HEK293T (cell line): ENCODE data around the gene CD68.

Experiments used
- CTCF ChIA-PET: fragments of 350-600 bp; formaldehyde crosslinking; extraction: SDS; loops from one replicate; lab custom pipeline; 2021; ENCODE audit warnings: antibody characterized with exemption, inconsistent platforms; lab: Yijun Ruan, JAX
- POLR2A ChIA-PET: fragments of 350-600 bp; formaldehyde crosslinking; extraction: SDS; loops from one replicate; lab custom pipeline; 2020; ENCODE audit warnings: antibody characterized with exemption, inconsistent platforms; lab: Yijun Ruan, JAX
- DNase-seq: peaks from one replicate; pipeline ENCODE4 v3.0.0; 2012; ENCODE audit warnings: mixed read lengths; ENCODE audit errors: extremely low spot score
- ARNT ChIP-seq: fragments of 450-650 bp; IDR thresholded peaks from 2 replicates; pipeline ENCODE4 v1.6.1; 2017; ENCODE audit warnings: mild to moderate bottlenecking
- BHLHE40 ChIP-seq: fragments of 450-650 bp; IDR thresholded peaks from 2 replicates; pipeline ENCODE4 v1.6.1; 2016; ENCODE audit warnings: mild to moderate bottlenecking, moderate library complexity, borderline replicate concordance
- CTBP1 ChIP-seq: fragments of 450-650 bp; IDR thresholded peaks from 2 replicates; pipeline ENCODE4 v1.6.1; 2016; ENCODE audit warnings: borderline replicate concordance
- ELF4 ChIP-seq: fragments of 450-650 bp; IDR thresholded peaks from 2 replicates; pipeline ENCODE4 v1.6.1; 2017; ENCODE audit warnings: antibody characterized with exemption
- FOXA1 ChIP-seq: fragments of 450-650 bp; IDR thresholded peaks from 2 replicates; pipeline ENCODE4 v1.6.1; 2016; ENCODE audit warnings: mild to moderate bottlenecking
- FOXK2 ChIP-seq: fragments of 450-650 bp; IDR thresholded peaks from 2 replicates; pipeline ENCODE4 v1.6.1; 2016; ENCODE audit warnings: mild to moderate bottlenecking
- FOXM1 ChIP-seq: fragments of 450-650 bp; IDR thresholded peaks from 2 replicates; pipeline ENCODE4 v1.6.1; 2017; ENCODE audit warnings: mild to moderate bottlenecking, borderline replicate concordance
- HDGF ChIP-seq: fragments of 450-650 bp; IDR thresholded peaks from 2 replicates; pipeline ENCODE4 v1.6.1; 2017; ENCODE audit warnings: antibody characterized with exemption, borderline replicate concordance
- L3MBTL2 ChIP-seq: fragments of 450-650 bp; conservative IDR thresholded peaks from 2 replicates; pipeline ENCODE4 v1.6.1; 2016; ENCODE audit warnings: mild to moderate bottlenecking
- LEF1 ChIP-seq: fragments of 450-650 bp; IDR thresholded peaks from 2 replicates; pipeline ENCODE4 v1.6.1; 2017; ENCODE audit warnings: mild to moderate bottlenecking, borderline replicate concordance
- NFRKB ChIP-seq: fragments of 450-650 bp; IDR thresholded peaks from 2 replicates; pipeline ENCODE4 v1.6.1; 2016; ENCODE audit warnings: mild to moderate bottlenecking, moderate library complexity
- PKNOX1 ChIP-seq: fragments of 450-650 bp; IDR thresholded peaks from 2 replicates; pipeline ENCODE4 v1.6.1; 2016
- SP1 ChIP-seq: fragments of 450-650 bp; IDR thresholded peaks from 2 replicates; pipeline ENCODE4 v1.6.1; 2017
- SUZ12 ChIP-seq: fragments of 450-650 bp; IDR thresholded peaks from 2 replicates; pipeline ENCODE4 v1.6.1; 2016; ENCODE audit warnings: mild to moderate bottlenecking
- TARDBP ChIP-seq: fragments of 450-650 bp; IDR thresholded peaks from 2 replicates; pipeline ENCODE4 v1.6.1; 2016
- ZNF384 ChIP-seq: fragments of 450-650 bp; IDR thresholded peaks from 2 replicates; pipeline ENCODE4 v1.6.1; 2016

CD68 gene

DNA sequence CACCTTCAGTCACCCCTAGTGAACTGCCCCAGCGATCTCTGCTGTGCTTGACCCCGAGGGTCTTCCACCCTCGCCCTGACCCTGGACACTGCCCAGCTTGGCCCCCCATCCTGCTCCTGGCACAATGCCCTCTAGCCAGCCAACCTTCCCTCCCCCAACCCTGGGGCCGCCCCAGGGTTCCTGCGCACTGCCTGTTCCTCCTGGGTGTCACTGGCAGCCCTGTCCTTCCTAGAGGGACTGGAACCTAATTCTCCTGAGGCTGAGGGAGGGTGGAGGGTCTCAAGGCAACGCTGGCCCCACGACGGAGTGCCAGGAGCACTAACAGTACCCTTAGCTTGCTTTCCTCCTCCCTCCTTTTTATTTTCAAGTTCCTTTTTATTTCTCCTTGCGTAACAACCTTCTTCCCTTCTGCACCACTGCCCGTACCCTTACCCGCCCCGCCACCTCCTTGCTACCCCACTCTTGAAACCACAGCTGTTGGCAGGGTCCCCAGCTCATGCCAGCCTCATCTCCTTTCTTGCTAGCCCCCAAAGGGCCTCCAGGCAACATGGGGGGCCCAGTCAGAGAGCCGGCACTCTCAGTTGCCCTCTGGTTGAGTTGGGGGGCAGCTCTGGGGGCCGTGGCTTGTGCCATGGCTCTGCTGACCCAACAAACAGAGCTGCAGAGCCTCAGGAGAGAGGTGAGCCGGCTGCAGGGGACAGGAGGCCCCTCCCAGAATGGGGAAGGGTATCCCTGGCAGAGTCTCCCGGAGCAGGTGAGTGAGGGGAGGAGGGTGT is 20.7 kb upstream of the CD68 start, which contains the start of gene TNFSF13:
Gene TNFSF13 (plus strand): TSS at position 207 of the 776 bp plus-strand sequence. CDS start 290 bp downstream, at position 497.
- no peak for TF ChIP-seq SUZ12
- TF ChIP-seq BHLHE40, result no peak
- TF ChIP-seq FOXA1, result no peak
- CTCF ChIA-PET, result no interaction called here
- no peak for DNase-seq
- POLR2A ChIA-PET, result interaction anchor here (1.7 to 3.0 kb wide), 2 partner anchors 25 to 205 kb away, joined by 6 to 11 read pairs; partner anchors contain the start of gene MPDU1

- TF ChIP-seq FOXA1, result no peak
- TF ChIP-seq FOXK2, result no peak
- TF ChIP-seq FOXM1, result no peak
- no peak for TF ChIP-seq SP1
- no peak for TF ChIP-seq NFRKB
- no peak for TF ChIP-seq PKNOX1
- TF ChIP-seq ZNF384, result no peak
- no peak for TF ChIP-seq LEF1
- no peak for TF ChIP-seq SUZ12
- TF ChIP-seq L3MBTL2, result no peak
- no peak for TF ChIP-seq BHLHE40
- no peak for TF ChIP-seq HDGF
- TF ChIP-seq ELF4, result no peak
- no peak for TF ChIP-seq ARNT
- TF ChIP-seq TARDBP, result no peak
- no peak for TF ChIP-seq CTBP1
- no peak for DNase-seq
- CTCF ChIA-PET, result interaction anchor here (0.8 to 2.5 kb wide), 14 partner anchors 7 to 215 kb away, joined by 3 to 43 read pairs (median 6); partner anchors contain the start of genes FGF11 and TNFSF12
- POLR2A ChIA-PET, result interaction anchor here (1.0 to 3.0 kb wide), 24 partner anchors 8 to 278 kb away, joined by 3 to 25 read pairs (median 6); partner anchors contain the start of genes FXR2, MPDU1, SLC2A4 and TMEM256
These were observed 19.9 kb upstream of the CD68 start for GRCh38 chr17:7559320-7560171.

- TF ChIP-seq ELF4 (no peak), HDGF (no peak), FOXM1 (no peak), NFRKB (no peak), ARNT (no peak), L3MBTL2 (no peak), TARDBP (no peak), FOXK2 (no peak), BHLHE40 (no peak), ZNF384 (no peak), FOXA1 (no peak), PKNOX1 (no peak), SP1 (no peak), LEF1 (no peak)
- CTCF ChIA-PET, result interaction anchor here (0.5 to 2.5 kb wide), 26 partner anchors 8 to 375 kb away, joined by 3 to 43 read pairs (median 4); partner anchors contain the start of genes FGF11, SLC2A4 and TNFSF12
- POLR2A ChIA-PET, result interaction anchor here (0.8 to 3.0 kb wide), 34 partner anchors 9 to 515 kb away, joined by 3 to 25 read pairs (median 4); partner anchors contain the start of genes CD68, FXR2, KCTD11 and MPDU1
- peak; percentile 80 for DNase-seq
These were observed 19.0 kb upstream of the CD68 start for GRCh38 chr17:7560172-7561027.

- TF ChIP-seq L3MBTL2 (peak; percentile 69), FOXA1 (no peak), SP1 (no peak), LEF1 (no peak)
- POLR2A ChIA-PET, result interaction anchor here (0.8 to 3.0 kb wide), 34 partner anchors 8 to 515 kb away, joined by 3 to 25 read pairs (median 4); partner anchors contain the start of genes CD68, FXR2, KCTD11 and MPDU1
- DNase-seq, result peak; percentile 87
- CTCF ChIA-PET, result interaction anchor here (0.5 to 2.5 kb wide), 25 partner anchors 9 to 376 kb away, joined by 3 to 43 read pairs (median 5); partner anchors contain the start of genes FGF11, SLC2A4 and TNFSF12
These were observed 18.3 kb upstream of the CD68 start for GRCh38 chr17:7561028-7561575.

- peak; percentile 97 for DNase-seq
- POLR2A ChIA-PET, result interaction anchor here (0.8 to 2.8 kb wide), 18 partner anchors 8 to 516 kb away, joined by 3 to 25 read pairs (median 6); partner anchors contain the start of genes CD68, FXR2, MPDU1 and SLC2A4
- CTCF ChIA-PET, result interaction anchor here (0.7 to 2.5 kb wide), 10 partner anchors 9 to 205 kb away, joined by 3 to 43 read pairs (median 6); partner anchors contain the start of gene TNFSF12
- TF ChIP-seq ZNF384 (no peak), CTBP1 (no peak), L3MBTL2 (peak; percentile 70), BHLHE40 (no peak)
These were observed 17.7 kb upstream of the CD68 start, which contains the start of gene SENP3 for GRCh38 chr17:7561589-7562207. Gene SENP3 (plus strand): TSS chr17:7561919. CDS start chr17:7563077, 1,158 bp downstream.
